HG03135 (cell line): ENCODE results near the gene PHF2.

Experiments
- ATAC-seq: cut with Tn5 transposase; IDR thresholded peaks from one replicate; pipeline ENCODE4 v1.9.1; 2021; ENCODE audit warnings: mild to moderate bottlenecking, moderate library complexity; ENCODE audit not compliant: unreplicated experiment

Gene PHF2

GRCh38 chr9:93622691-93623090 lies 46.3 kb downstream of the PHF2 start:
- ATAC-seq: no peak

- no peak for ATAC-seq
Measured at GRCh38 chr9:93623753-93624152, 47.4 kb downstream of the PHF2 start.

GRCh38 chr9:93624431-93624834 lies 48.0 kb downstream of the PHF2 start:
- ATAC-seq: no peak

- no peak for ATAC-seq
Measured at GRCh38 chr9:93624977-93625376, 48.6 kb downstream of the PHF2 start.

GRCh38 chr9:93629920-93630319 lies 53.5 kb downstream of the PHF2 start:
- no peak for ATAC-seq

- no peak for ATAC-seq
Measured at GRCh38 chr9:93630806-93631411, 54.5 kb downstream of the PHF2 start.

GRCh38 chr9:93633492-93634221 lies 57.3 kb downstream of the PHF2 start:
- ATAC-seq: no peak

- ATAC-seq: no peak
Measured at GRCh38 chr9:93634311-93635185, 58.2 kb downstream of the PHF2 start.

GRCh38 chr9:93635186-93636107 lies 59.1 kb downstream of the PHF2 start:
- ATAC-seq: no peak

- no peak for ATAC-seq
Measured at GRCh38 chr9:93636172-93636661, 59.8 kb downstream of the PHF2 start.

- ATAC-seq: no peak
Measured at GRCh38 chr9:93636667-93637066, 60.3 kb downstream of the PHF2 start.

GRCh38 chr9:93637886-93638285 lies 61.5 kb downstream of the PHF2 start:
- no peak for ATAC-seq

- no peak for ATAC-seq
Measured at GRCh38 chr9:93640027-93640426, 63.6 kb downstream of the PHF2 start.

GRCh38 chr9:93642961-93643360 lies 66.6 kb downstream of the PHF2 start:
- no peak for ATAC-seq

- no peak for ATAC-seq
Measured at GRCh38 chr9:93644397-93645088, 68.2 kb downstream of the PHF2 start.

- no peak for ATAC-seq
Measured at GRCh38 chr9:93645149-93645889, 68.9 kb downstream of the PHF2 start.

GRCh38 chr9:93645921-93646639 lies 69.7 kb downstream of the PHF2 start:
- no peak for ATAC-seq

- ATAC-seq: no peak
Measured at GRCh38 chr9:93646640-93647178, 70.3 kb downstream of the PHF2 start.
